Sigmoid colon (tissue), 7 donors: ENCODE results near the gene GRK6. TPM values are rescaled to one million over a fixed set of nuclear protein-coding genes. Genes with fewer than 3 reads are reported as not detected.

Experiments
- DNase-seq: peaks from one replicate; pipeline ENCODE4 v3.0.0-alpha.2; 2019
- H3K27ac ChIP-seq, 4 donors: fragments of 200-600 bp; sonication (generic); one replicate each; pipeline ENCODE4 v1.5.1; 2016 to 2019; ENCODE audit warnings: mild to moderate bottlenecking in 1 of 4
- H3K27me3 ChIP-seq, 3 donors: fragments of 200-600 bp; sonication (generic); one replicate each; pipeline ENCODE4 v1.5.1; 2019; ENCODE audit warnings: mild to moderate bottlenecking in 1 of 3
- H3K36me3 ChIP-seq, 4 donors: fragments of 200-600 bp; sonication (generic); one replicate each; pipeline ENCODE4 v1.5.1; 2016 to 2019
- H3K4me1 ChIP-seq, 4 donors: fragments of 200-600 bp; sonication (generic); one replicate each; pipeline ENCODE4 v1.5.1; 2017 to 2019
- H3K4me3 ChIP-seq, 4 donors: fragments of 200-600 bp; sonication (generic); one replicate each; pipeline ENCODE4 v1.5.1; 2017 to 2019; ENCODE audit warnings: mild to moderate bottlenecking in 2 of 4, moderate library complexity in 1 of 4
- H3K9me3 ChIP-seq, 4 donors: fragments of 200-600 bp in 3 of 4; sonication (generic) in 3 of 4; one replicate each; pipeline versions ENCODE4 v1.5.1 to v1.6.1; 2013 to 2019
- CTCF ChIP-seq, 4 experiments: fragments of 450-650 bp in 3 of 4; fragments of 200-600 bp in 1 of 4; IDR thresholded peaks; one replicate each; pipeline ENCODE4 v1.5.1; 2016 to 2019; ENCODE audit warnings: antibody characterized with exemption in 4 of 4, mild to moderate bottlenecking in 3 of 4, moderate library complexity in 2 of 4
- EP300 ChIP-seq, 4 donors: sonication (generic); formaldehyde crosslinking; IDR thresholded peaks; one replicate each; pipeline ENCODE4 v1.6.1; 2017; ENCODE audit warnings: antibody characterized with exemption in 4 of 4
- POLR2A ChIP-seq, 2 donors: fragments of 450-650 bp; IDR thresholded peaks; one replicate each; pipeline ENCODE4 v1.6.1; 2016; ENCODE audit warnings: antibody characterized with exemption in 2 of 2, mild to moderate bottlenecking in 2 of 2, moderate library complexity in 2 of 2
- POLR2AphosphoS5 ChIP-seq, 4 donors: sonication (generic); formaldehyde crosslinking; IDR thresholded peaks; one replicate each; pipeline ENCODE4 v1.6.1; 2017; ENCODE audit warnings: antibody characterized with exemption in 4 of 4
- WGBS, 2 donors: extraction: QIAGEN DNeasy Blood & Tissue Kit; methylation state at CpG; one replicate each; pipeline ENCODE4 v1.1.7; 2013; 5-methylcytosine and 5-hydroxymethylcytosine counted together
- intact Hi-C: fragments of 100-400 bp; cut with DNase I; formaldehyde crosslinking; loops from one replicate; pipeline ENCODE4 v1.15.1; 2023
- polyA plus RNA-seq, 3 donors: library from polyadenylated mRNA; stranded (reverse); fragments of 200-250 nt; gene quantifications; one replicate each; pipeline ENCODE4 v1.2.3, GENCODE V29; 2013
- total RNA-seq, 4 donors: library from RNA; depleted of rRNA; stranded (reverse); fragments of >200 nt; gene quantifications; one replicate each; pipeline ENCODE4 v1.1.0, GENCODE V29; 2016
- donor health status: healthy with polysubstance abuse.
- donor health status: Bipolar disorder and iron deficiency.
- donor health status: healthy.

The GRK6 gene
- total and polyA plus RNA-seq, 7 donors, result 16.5 to 47.9 (median 21.9) TPM

GRCh38 chr5:177450667-177451424 lies 24.4 kb downstream of the GRK6 start:
- H3K9me3 ChIP-seq, result no peaks in the 10 kb centered on the region
- intact Hi-C loops, result loop anchor here (5.0 kb wide), 1 partner anchor 139 kb away; the partner anchor contains the start of gene MXD3
- peaks cover 0 to 48% (median 42%) of the 10 kb centered on the region in 4 donors for H3K4me1 ChIP-seq
- TF ChIP-seq POLR2A (IDR thresholded peaks at IDR 0.05) (no peak), EP300 (IDR thresholded peaks at IDR 0.05) (no peak), CTCF (IDR thresholded peaks at IDR 0.05) (no peak), POLR2AphosphoS5 (IDR thresholded peaks at IDR 0.05) (no peak)
- H3K27ac ChIP-seq, result no peak overlapping the region
- H3K27me3 ChIP-seq, result peaks cover 0 to 69% (median 38%) of the 10 kb centered on the region in 3 donors
- WGBS, 2 donors, result 92 to 94% methylated on average over 10 of the region's 10 CpGs
- no peak overlapping the region for H3K4me3 ChIP-seq
- DNase-seq, result no peak
- H3K36me3 ChIP-seq, result no peaks in the 10 kb centered on the region

GRCh38 chr5:177452688-177453638 lies 26.5 kb downstream of the GRK6 start:
- Histone ChIP-seq H3K27me3 (peaks cover 0 to 51% (median 38%) of the 10 kb centered on the region in 3 donors), H3K4me1 (peaks cover 0 to 47% (median 41%) of the 10 kb centered on the region in 4 donors), H3K27ac (no peak overlapping the region), H3K9me3 (no peaks in the 10 kb centered on the region), H3K4me3 (no peak overlapping the region), H3K36me3 (peaks cover 0 to 2% (median 0%) of the 10 kb centered on the region in 4 donors)
- WGBS, 2 donors, result 79 to 87% methylated on average over 17 of the region's 17 CpGs
- TF ChIP-seq EP300 (IDR thresholded peaks at IDR 0.05), result no peak
- no peak for TF ChIP-seq POLR2AphosphoS5 (IDR thresholded peaks at IDR 0.05)
- no peak for TF ChIP-seq CTCF (IDR thresholded peaks at IDR 0.05)
- no peak for DNase-seq
- intact Hi-C loops, result loop anchor here (5.0 kb wide), 1 partner anchor 141 kb away; the partner anchor contains the start of gene MXD3

- intact Hi-C loops, result loop anchor here (1.0 to 5.0 kb wide), 4 partner anchors 27 to 142 kb away; partner anchors contain the start of genes GRK6 and MXD3
- H3K4me3 ChIP-seq, result peak overlapping the region; percentile 20 to 53 (median 51)
Observed at GRCh38 chr5:177453852-177454396, 27.4 kb downstream of the GRK6 start.

More at GRCh38 chr5:177453852-177454396, 27.4 kb downstream of the GRK6 start:
- peaks cover 0 to 47% (median 40%) of the 10 kb centered on the region in 4 donors for H3K4me1 ChIP-seq
- no peaks in the 10 kb centered on the region for H3K9me3 ChIP-seq
- H3K27ac ChIP-seq, result peak overlapping the region in 3 of 4 donors; percentile 8 to 82 (median 77)
- peak; percentile 79 for DNase-seq
- H3K36me3 ChIP-seq, result peaks cover 0 to 12% (median 4%) of the 10 kb centered on the region in 4 donors
- TF ChIP-seq EP300 (IDR thresholded peaks at IDR 0.05), result no peak
- TF ChIP-seq POLR2AphosphoS5 (IDR thresholded peaks at IDR 0.05), result no peak
- TF ChIP-seq POLR2A (IDR thresholded peaks at IDR 0.05), result no peak
- no peak for TF ChIP-seq CTCF (IDR thresholded peaks at IDR 0.05)
- H3K27me3 ChIP-seq, result peaks cover 0 to 42% (median 31%) of the 10 kb centered on the region in 3 donors
- WGBS, 2 donors, result 8 to 9% methylated on average over 31 of the region's 31 CpGs
